MCF 10A (cell line): ENCODE data around the gene RFX1. TPM values are rescaled to one million over a fixed set of nuclear protein-coding genes. Genes with fewer than 3 reads are reported as not detected.
"Not testable (repeated sequence)": the region's sequence is repeated elsewhere in the genome, so short reads cannot be mapped to it uniquely, and the experiment has no call there.

ENCODE experiments used
- BruUV-seq: library from RNA; stranded (reverse); fragments of 400-500 nt; replicated peaks from 2 replicates; lab custom pipeline; 2021; lab: Mats Ljungman, UMichigan
- CTCF ChIA-PET: fragments of 300-600 bp; sonication (Branson Sonifier 250); formaldehyde crosslinking; extraction: SDS; loops from one replicate; lab custom pipeline; 2021; ENCODE audit warnings: antibody characterized with exemption, inconsistent platforms; lab: Yijun Ruan, JAX
- POLR2A ChIA-PET: fragments of 300-600, 350-650 bp; sonication (Branson Sonifier 250); formaldehyde crosslinking; extraction: SDS; loops from one replicate; lab custom pipeline; 2020; ENCODE audit warnings: antibody characterized with exemption, inconsistent platforms; lab: Yijun Ruan, JAX
- DNase-seq: peaks from one replicate; pipeline ENCODE4 v3.0.0-alpha.2; 2018; ENCODE audit not compliant: unreplicated experiment
- H3K27ac Mint-ChIP-seq: one replicate; pipeline ENCODE4 v1.8.0; 2022; ENCODE audit warnings: mild to moderate bottlenecking, low read depth, mixed read lengths; ENCODE audit not compliant: unreplicated experiment
- H3K27me3 Mint-ChIP-seq: one replicate; pipeline ENCODE4 v1.8.0; 2022; ENCODE audit warnings: mixed read lengths; ENCODE audit not compliant: insufficient read depth, unreplicated experiment
- H3K36me3 Mint-ChIP-seq: one replicate; pipeline ENCODE4 v1.8.0; 2022; ENCODE audit warnings: mild to moderate bottlenecking, moderate library complexity, mixed read lengths; ENCODE audit not compliant: insufficient read depth, unreplicated experiment
- H3K4me1 Mint-ChIP-seq: one replicate; pipeline ENCODE4 v1.8.0; 2022; ENCODE audit warnings: mixed read lengths; ENCODE audit not compliant: insufficient read depth, unreplicated experiment
- H3K4me3 Mint-ChIP-seq: one replicate; pipeline ENCODE4 v1.8.0; 2022; ENCODE audit warnings: mild to moderate bottlenecking, moderate library complexity, mixed read lengths; ENCODE audit not compliant: unreplicated experiment
- H3K9me3 Mint-ChIP-seq: one replicate; pipeline ENCODE4 v1.8.0; 2022; ENCODE audit warnings: mixed read lengths; ENCODE audit not compliant: unreplicated experiment
- CTCF ChIP-seq: fragments of 200-600 bp; IDR thresholded peaks from one replicate; pipeline ENCODE4 v1.8.0; 2022; ENCODE audit warnings: antibody characterized with exemption, mild to moderate bottlenecking; ENCODE audit not compliant: unreplicated experiment
- intact Hi-C: fragments of 100-400 bp; cut with micrococcal nuclease; formaldehyde crosslinking; loops from 2 replicates; pipeline ENCODE4 v1.14.1; 2022
- total RNA-seq: library from RNA; stranded (reverse); gene quantifications from 2 replicates; pipeline ENCODE4 v1.2.3, GENCODE V29; 2022

Gene RFX1
- total RNA-seq, 1 experiment from 2014 or later: 16.8 TPM

GRCh38 chr19:13972368-13973155, 33.6 kb downstream of the RFX1 start:
- POLR2A ChIA-PET: interaction anchor here (0.6 to 0.7 kb wide), 2 partner anchors 86 to 1303 kb away, joined by 3 read pairs; no protein-coding TSS in a partner anchor
- H3K27ac Mint-ChIP-seq: no peak overlapping the region
- no TSS peak for BruUV-seq
- no peak for DNase-seq
- no peak for TF ChIP-seq CTCF
- peaks cover 5% of the 10 kb centered on the region for H3K4me1 Mint-ChIP-seq
- H3K27me3 Mint-ChIP-seq: no peaks in the 10 kb centered on the region
- H3K9me3 Mint-ChIP-seq: no peaks in the 10 kb centered on the region
- H3K36me3 Mint-ChIP-seq: peaks cover 64% of the 10 kb centered on the region
- intact Hi-C loops: no loop called here
- CTCF ChIA-PET: no interaction called here
- no peak overlapping the region for H3K4me3 Mint-ChIP-seq

DNA sequence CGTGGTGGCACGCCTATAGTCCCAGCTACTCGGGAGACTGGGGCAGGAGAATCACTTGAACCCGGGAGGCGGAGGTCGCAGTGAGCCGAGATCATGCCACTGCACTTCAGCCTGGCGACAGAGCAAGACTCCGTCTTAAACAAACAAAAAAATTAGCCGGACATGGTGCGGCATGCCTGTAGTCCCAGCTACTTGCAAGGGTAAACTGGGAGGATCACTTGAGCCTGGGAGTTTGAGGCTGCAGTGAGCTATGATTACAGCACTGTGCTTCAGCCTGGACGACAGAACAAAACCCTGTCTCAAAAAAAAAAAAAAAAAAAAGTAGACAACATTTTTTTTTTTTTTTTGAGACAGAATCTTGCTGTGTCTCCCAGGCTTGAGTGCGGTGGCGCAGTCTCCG, 34.3 kb downstream of the RFX1 start:
- H3K4me3 Mint-ChIP-seq, H3K27ac Mint-ChIP-seq, CTCF ChIA-PET, intact Hi-C loops, H3K4me1 Mint-ChIP-seq, DNase-seq, H3K9me3 Mint-ChIP-seq, H3K27me3 Mint-ChIP-seq, BruUV-seq: not testable (repeated sequence)
- POLR2A ChIA-PET: interaction anchor here (0.6 kb wide), 1 partner anchor 1304 kb away, joined by 3 read pairs; no protein-coding TSS in a partner anchor
- peaks cover 67% of the 10 kb centered on the region for H3K36me3 Mint-ChIP-seq

GRCh38 chr19:13969897-13970296, 36.2 kb downstream of the RFX1 start:
- POLR2A ChIA-PET: no interaction called here
- peaks cover 61% of the 10 kb centered on the region for H3K36me3 Mint-ChIP-seq
- CTCF ChIA-PET: interaction anchor here (0.8 kb wide), 1 partner anchor 9 kb away, joined by 3 read pairs; no protein-coding TSS in a partner anchor

GRCh38 chr19:13968999-13969398, 37.1 kb downstream of the RFX1 start:
- no peak for TF ChIP-seq CTCF
- Mint-ChIP-seq H3K27me3 (no peaks in the 10 kb centered on the region), H3K4me3 (no peak overlapping the region), H3K4me1 (peaks cover 2% of the 10 kb centered on the region), H3K9me3 (no peaks in the 10 kb centered on the region), H3K36me3 (peaks cover 62% of the 10 kb centered on the region), H3K27ac (no peak overlapping the region)
- BruUV-seq: no TSS peak
- CTCF ChIA-PET: no interaction called here
- POLR2A ChIA-PET: interaction anchor here (0.5 kb wide), 1 partner anchor 8 kb away, joined by 3 read pairs; no protein-coding TSS in a partner anchor
- intact Hi-C loops: no loop called here
- no peak for DNase-seq

More at GRCh38 chr19:13969897-13970296, 36.2 kb downstream of the RFX1 start:
- Mint-ChIP-seq H3K4me3 (no peak overlapping the region), H3K27me3 (no peaks in the 10 kb centered on the region), H3K9me3 (no peaks in the 10 kb centered on the region), H3K4me1 (peaks cover 5% of the 10 kb centered on the region), H3K27ac (no peak overlapping the region)
- intact Hi-C loops: no loop called here
- no TSS peak for BruUV-seq
- TF ChIP-seq CTCF: no peak
- DNase-seq: no peak
